GM21515 (cell line): ENCODE data around the gene RBAK.
"Not testable (repeated sequence)": the region's sequence is repeated elsewhere in the genome, so short reads cannot be mapped to it uniquely, and the experiment has no call there.

Experiments used
- ATAC-seq: cut with Tn5 transposase; IDR thresholded peaks from one replicate; pipeline ENCODE4 v1.9.1; 2021; ENCODE audit not compliant: unreplicated experiment

Gene RBAK

DNA sequence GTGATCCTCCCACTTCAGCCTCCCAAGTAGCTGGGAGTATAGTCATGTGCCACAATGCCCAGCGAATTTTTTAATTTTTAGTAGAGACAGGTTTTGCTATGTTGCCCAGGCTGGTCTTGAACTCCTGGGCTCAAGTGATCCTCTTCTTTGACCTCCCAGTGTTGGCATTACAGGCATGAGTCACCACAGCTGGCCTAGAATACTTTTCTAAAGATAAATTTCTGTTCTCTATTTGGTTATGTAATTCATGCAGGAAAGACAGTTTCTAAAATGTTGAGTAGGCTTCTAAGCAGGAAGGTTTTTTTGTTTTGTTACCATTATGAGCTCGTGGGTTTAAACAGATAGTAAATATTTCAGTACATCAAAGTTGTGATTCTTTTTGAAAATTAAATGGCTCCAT, 5.0 kb downstream of the RBAK start:
- ATAC-seq, result no peak

GRCh38 chr7:5051731-5052130, 6.1 kb downstream of the RBAK start:
- not testable (repeated sequence) for ATAC-seq

DNA sequence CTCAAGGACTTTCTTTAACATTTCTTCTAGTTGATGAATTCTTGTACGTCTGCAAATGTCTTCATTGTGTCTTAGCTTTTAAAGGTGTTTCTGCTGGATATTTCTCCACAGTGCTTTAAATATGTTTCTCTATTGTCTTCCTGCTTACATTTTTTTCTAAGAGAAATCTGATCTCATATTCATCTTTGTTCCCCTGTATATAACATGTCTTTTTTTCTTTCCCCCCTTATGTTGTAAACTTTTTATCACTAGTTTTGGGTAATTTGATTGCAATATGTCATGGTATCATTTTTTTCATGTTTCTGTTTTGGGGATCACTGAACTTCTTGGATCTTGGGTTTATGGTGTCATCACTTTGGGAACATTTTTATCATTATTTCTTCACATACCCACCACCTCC, 7.5 kb downstream of the RBAK start:
- no peak for ATAC-seq

- ATAC-seq, result no peak
Measured at GRCh38 chr7:5063698-5064097, 18.0 kb downstream of the RBAK start.

DNA sequence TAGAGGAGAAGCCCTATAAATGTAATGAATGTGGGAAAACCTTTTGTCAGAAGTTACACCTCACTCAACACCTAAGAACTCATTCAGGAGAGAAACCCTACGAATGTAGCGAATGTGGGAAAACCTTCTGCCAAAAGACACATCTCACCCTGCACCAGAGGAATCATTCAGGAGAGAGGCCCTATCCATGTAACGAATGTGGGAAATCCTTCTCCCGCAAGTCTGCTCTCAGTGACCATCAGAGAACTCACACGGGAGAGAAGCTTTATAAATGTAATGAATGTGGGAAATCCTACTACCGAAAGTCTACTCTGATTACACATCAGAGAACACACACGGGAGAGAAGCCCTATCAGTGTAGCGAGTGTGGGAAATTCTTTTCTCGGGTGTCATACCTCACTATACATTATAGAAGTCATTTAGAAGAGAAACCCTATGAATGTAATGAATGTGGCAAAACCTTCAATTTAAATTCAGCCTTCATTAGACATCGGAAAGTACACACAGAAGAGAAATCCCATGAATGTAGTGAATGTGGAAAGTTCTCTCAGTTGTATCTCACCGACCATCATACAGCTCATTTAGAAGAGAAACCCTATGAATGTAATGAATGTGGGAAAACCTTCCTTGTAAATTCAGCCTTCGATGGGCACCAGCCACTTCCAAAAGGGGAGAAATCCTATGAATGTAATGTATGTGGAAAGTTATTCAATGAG, 18.9 kb downstream of the RBAK start:
- ATAC-seq, result no peak

- no peak for ATAC-seq
Measured at GRCh38 chr7:5065107-5065407, 19.4 kb downstream of the RBAK start.

- ATAC-seq, result no peak
Measured at GRCh38 chr7:5068521-5068920, 22.9 kb downstream of the RBAK start.

- no peak for ATAC-seq
Measured at GRCh38 chr7:5070206-5070605, 24.5 kb downstream of the RBAK start.

GRCh38 chr7:5075187-5075586, 29.5 kb downstream of the RBAK start:
- not testable (repeated sequence) for ATAC-seq

GRCh38 chr7:5077740-5078139, 32.1 kb downstream of the RBAK start:
- no peak for ATAC-seq

DNA sequence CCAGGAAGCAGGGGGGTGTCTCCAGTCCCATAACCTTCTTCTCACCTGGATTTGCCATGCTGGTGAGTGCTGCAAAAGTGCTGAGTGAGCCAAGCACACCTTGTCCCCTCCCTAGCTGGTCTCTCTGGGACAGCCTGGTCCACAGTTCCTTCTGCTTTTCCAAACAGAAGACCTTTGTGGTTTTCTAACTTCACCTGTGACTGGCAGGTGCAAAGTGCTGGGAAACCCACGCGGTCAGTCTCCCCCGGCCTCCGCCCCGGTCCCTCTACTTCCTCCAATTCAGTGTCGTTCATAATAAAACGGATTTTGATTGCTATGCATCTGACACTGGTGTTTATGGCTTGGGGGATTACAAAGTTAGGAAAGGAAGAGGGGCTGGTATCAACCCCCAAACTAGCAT, 37.1 kb downstream of the RBAK start:
- ATAC-seq, result no peak

- ATAC-seq, result no peak
Measured at GRCh38 chr7:5083311-5083711, 37.7 kb downstream of the RBAK start.

GRCh38 chr7:5086256-5086655, 40.6 kb downstream of the RBAK start:
- ATAC-seq, result no peak

DNA sequence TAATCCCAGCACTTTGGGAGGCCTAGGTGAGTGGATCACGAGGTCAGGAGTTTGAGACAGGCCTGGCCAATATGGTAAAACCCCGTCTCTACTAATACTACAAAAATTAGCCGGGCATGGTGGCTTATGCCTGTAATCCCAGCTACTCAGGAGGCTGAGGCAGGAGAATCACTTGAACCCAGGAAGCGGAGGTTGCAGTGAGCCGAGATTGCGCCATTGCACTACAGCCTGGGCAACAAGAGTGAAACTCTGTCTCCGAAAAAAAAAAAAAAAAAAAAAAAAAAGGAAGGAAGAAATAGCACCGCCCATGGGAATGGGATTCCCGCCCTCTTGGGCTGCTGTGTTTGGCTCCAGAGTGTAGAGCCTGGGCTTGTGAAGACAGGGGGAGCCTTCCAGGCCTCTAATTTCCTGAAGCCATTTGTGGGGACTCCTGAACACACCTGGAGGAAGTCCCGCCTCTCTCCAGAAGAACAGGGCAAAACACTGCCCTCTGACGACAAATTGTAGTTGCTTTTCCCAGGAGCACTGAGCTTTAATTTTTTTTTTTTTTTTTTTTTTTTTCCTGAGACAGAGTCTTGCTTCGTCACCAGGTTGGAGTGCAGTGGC, 42.7 kb downstream of the RBAK start:
- ATAC-seq, result not testable (repeated sequence)

DNA sequence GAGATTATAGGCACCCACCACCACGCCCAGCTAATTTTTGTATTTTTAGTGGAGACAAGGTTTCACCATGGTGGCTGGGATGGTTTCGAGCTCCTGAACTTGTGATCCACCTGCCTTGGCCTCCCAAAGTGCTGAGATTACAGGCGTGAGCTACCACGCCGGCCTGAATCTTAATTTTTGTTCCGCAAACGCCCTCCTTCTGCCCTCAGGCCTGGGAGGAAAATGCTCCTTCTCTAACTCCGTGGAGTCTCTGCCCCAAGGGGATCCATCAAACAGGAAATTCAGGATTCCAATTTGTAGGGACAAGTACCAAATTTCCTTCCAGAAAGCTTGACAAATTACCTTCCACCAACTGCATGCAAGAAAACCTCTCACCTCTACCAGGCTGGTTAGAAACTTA, 43.2 kb downstream of the RBAK start:
- ATAC-seq, result no peak

GRCh38 chr7:5093948-5094347, 48.3 kb downstream of the RBAK start:
- no peak for ATAC-seq

- no peak for ATAC-seq
Measured at GRCh38 chr7:5094641-5095040, 49.0 kb downstream of the RBAK start.

- ATAC-seq, result no peak
Measured at GRCh38 chr7:5116359-5116758, 70.7 kb downstream of the RBAK start.

DNA sequence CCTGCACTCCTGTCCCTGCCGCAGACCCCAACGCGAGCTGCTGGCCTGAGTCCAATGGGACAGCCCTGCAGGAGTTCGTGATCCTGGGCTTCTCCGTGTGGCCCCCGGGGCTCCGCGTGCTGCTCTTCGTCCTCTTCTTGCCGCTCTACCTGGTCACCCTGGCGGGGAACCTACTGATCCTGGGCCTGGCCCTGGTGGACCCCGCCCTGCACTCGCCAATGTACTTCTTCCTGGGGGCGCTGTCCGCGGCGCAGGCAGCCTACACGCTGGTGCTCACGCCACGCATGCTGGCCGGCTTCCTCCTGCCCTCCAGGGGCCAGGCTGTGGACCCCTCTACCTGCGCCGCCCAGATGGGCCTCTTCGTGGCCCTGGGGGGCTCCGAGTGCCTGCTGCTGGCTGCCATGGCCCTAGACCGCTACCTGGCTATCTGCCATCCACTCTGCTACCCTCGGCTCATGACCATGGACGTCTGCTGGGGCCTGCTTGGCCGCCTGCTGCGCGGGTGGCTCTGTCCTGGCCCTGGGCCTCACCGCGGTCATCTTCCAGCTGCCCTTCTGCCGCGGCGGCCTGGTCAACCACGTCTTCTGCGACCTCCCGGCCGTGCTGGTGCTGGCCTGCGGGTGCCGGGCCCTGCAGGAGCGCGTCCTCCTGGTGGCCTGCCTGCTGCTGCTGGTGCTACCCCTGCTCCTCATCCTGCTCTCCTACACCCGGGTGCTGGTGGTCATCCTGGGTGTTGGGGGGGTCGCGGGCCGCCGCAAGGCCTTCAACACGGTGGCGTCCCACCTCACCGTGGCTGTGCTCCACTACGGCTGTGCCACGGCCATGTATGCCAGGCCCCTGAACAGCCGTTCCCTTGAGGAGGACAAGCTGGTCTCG, 71.7 kb downstream of the RBAK start:
- ATAC-seq, result no peak
